ENCODE measurements around the gene HTR3B.

Gene HTR3B

GRCh38 chr11:113992459-113993110, 88.0 kb downstream of the HTR3B start:
- peak; percentile 81 for DNase-seq

- DNase-seq = peak; percentile 66
Measured at GRCh38 chr11:113994077-113994954, 89.7 kb downstream of the HTR3B start.
